ENCODE results near the gene HS6ST3.

DNA sequence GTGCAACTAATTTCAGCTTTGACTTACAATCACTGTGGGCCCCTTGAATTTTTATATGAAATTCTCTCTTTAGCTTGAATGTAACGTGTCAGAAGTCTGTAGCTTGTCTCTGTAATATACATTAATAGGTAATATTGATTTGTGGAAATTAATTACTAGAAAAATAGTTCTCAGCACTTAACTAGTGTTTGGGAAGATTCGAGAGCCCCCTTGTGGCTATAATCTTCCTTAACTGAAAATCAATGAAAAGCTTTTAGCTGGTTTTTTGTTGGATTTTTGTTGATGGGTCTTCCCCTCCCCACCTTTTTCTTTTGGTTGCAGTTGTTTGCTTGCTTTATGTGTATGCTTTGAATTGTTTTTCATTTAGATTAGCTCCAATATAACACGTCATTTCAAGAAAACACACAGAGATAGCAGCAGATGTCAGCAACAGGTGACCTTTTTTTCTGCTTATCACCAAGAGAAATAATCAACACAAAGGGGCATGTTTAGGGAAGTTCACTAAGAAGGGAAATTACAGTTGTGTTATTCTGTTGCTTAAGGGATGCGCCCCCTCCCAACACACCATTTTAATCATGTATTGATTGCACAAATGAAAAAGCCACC lies 727.5 kb downstream of the HS6ST3 start:
- TF ChIP-seq, protein P1, sequence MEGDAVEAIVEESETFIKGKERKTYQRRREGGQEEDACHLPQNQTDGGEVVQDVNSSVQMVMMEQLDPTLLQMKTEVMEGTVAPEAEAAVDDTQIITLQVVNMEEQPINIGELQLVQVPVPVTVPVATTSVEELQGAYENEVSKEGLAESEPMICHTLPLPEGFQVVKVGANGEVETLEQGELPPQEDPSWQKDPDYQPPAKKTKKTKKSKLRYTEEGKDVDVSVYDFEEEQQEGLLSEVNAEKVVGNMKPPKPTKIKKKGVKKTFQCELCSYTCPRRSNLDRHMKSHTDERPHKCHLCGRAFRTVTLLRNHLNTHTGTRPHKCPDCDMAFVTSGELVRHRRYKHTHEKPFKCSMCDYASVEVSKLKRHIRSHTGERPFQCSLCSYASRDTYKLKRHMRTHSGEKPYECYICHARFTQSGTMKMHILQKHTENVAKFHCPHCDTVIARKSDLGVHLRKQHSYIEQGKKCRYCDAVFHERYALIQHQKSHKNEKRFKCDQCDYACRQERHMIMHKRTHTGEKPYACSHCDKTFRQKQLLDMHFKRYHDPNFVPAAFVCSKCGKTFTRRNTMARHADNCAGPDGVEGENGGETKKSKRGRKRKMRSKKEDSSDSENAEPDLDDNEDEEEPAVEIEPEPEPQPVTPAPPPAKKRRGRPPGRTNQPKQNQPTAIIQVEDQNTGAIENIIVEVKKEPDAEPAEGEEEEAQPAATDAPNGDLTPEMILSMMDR (conservative IDR thresholded peaks at IDR 0.05 in 1 of 2, IDR thresholded peaks at IDR 0.05 in 1 of 2; ENCODE audit: low read depth in 1 of 2, low read length in 2 of 2) = peak; percentile 36 to 48
- TF ChIP-seq EZH2 (IDR thresholded peaks at IDR 0.05; ENCODE audit: low read length, missing control alignments) = no peak
